Inflammatory macrophage treated with lipopolysaccharide for 1 hour (primary cell): ENCODE data around the gene PCDHGB7.
"Not testable (repeated sequence)": the region's sequence is repeated elsewhere in the genome, so short reads cannot be mapped to it uniquely, and the experiment has no call there.

Source experiments
- DNase-seq, 2 donors: peaks; one replicate each; pipeline ENCODE4 v3.0.0-alpha.2; 2020 to 2022

PCDHGB7 gene

GRCh38 chr5:141397756-141398551, 19.5 kb upstream of the PCDHGB7 start, which contains the start of gene PCDHGB5:
TSS of gene PCDHGB5 (plus strand) at chr5:141397947. CDS start at chr5:141398128, 181 bp downstream.
- peak; percentile 44 to 49 for DNase-seq

- no peak for DNase-seq
Observed at GRCh38 chr5:141398608-141399007, 18.9 kb upstream of the PCDHGB7 start.

GRCh38 chr5:141399555-141400258, 17.8 kb upstream of the PCDHGB7 start:
- no peak for DNase-seq

GRCh38 chr5:141402553-141403243, 14.8 kb upstream of the PCDHGB7 start, which contains the start of gene PCDHGA9:
TSS of gene PCDHGA9 (plus strand) at chr5:141402778. CDS start at chr5:141402953, 175 bp downstream.
- peak; percentile 11 to 36 for DNase-seq

GRCh38 chr5:141403387-141403786, 14.1 kb upstream of the PCDHGB7 start:
- no peak for DNase-seq

- peak; percentile 43 to 54 for DNase-seq
Observed at GRCh38 chr5:141407790-141408505, 9.5 kb upstream of the PCDHGB7 start, which contains the start of gene PCDHGB6. TSS of gene PCDHGB6 (plus strand) at chr5:141408021. CDS start at chr5:141408203, 182 bp downstream.

- no peak for DNase-seq
Observed at GRCh38 chr5:141409598-141410306, 7.7 kb upstream of the PCDHGB7 start.

- no peak for DNase-seq
Observed at GRCh38 chr5:141411575-141411974, 5.9 kb upstream of the PCDHGB7 start.

- DNase-seq = peak; percentile 51 to 64
Observed at GRCh38 chr5:141412854-141413539, 4.5 kb upstream of the PCDHGB7 start, which contains the start of gene PCDHGA10. TSS of gene PCDHGA10 (plus strand) at chr5:141412987. CDS start at chr5:141413176, 189 bp downstream.

- no peak for DNase-seq
Observed at GRCh38 chr5:141413540-141414069, 3.9 kb upstream of the PCDHGB7 start.

- DNase-seq = not testable (repeated sequence)
Observed at GRCh38 chr5:141414548-141415274, 2.8 kb upstream of the PCDHGB7 start.

- DNase-seq = not testable (repeated sequence)
Observed at GRCh38 chr5:141415275-141415618, 2.2 kb upstream of the PCDHGB7 start.

- no peak for DNase-seq
Observed at GRCh38 chr5:141419074-141419880, 1.8 kb downstream of the PCDHGB7 start.

- peak; percentile 65 to 92 for DNase-seq
Observed at GRCh38 chr5:141420855-141421488, 3.5 kb downstream of the PCDHGB7 start, which contains the start of gene PCDHGA11. TSS of gene PCDHGA11 (plus strand) at chr5:141421051. CDS start at chr5:141421228, 177 bp downstream.

- no peak for DNase-seq
Observed at GRCh38 chr5:141421489-141421855, 4.0 kb downstream of the PCDHGB7 start.

- no peak for DNase-seq
Observed at GRCh38 chr5:141422742-141423291, 5.3 kb downstream of the PCDHGB7 start.

GRCh38 chr5:141427783-141428426, 10.4 kb downstream of the PCDHGB7 start:
- no peak for DNase-seq
